ENCODE data around the gene CYP1B1. TPM values are rescaled to one million over a fixed set of nuclear protein-coding genes. Genes with fewer than 3 reads are reported as not detected.

Gene CYP1B1
- 1.7 TPM for polyA plus RNA-seq (2012; ENCODE audit: insufficient read length, low read depth)

DNA sequence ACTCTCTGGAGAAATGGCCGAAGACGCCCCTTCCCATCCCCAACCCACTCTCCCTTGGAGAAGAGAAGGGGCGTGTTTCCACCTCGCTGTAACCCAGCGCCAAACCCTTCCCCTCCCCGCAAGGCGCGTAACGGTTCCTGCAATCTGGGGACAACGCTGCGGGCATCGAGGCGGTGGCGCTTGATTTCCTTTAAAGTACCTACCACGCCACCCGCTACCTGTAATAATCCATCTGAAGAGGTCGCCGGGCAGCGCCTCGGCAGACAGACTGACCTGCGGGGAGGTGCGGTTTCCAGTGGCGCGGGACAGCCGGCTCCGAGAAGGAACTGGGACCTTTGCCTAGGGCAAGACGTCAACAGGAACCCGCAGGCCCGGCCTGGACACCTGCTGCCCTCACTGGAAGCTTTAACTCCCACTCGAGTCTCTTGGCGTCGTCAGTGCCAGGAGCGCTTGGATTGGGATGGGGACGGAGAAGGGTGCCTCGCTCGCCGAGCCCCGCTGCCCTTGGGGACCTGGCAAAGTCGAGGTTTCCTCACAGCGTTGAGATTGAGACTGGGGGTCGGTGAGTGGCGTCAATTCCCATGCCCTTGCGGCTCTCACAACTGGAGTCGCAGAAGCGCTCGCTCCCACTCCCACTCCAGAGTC, at the start of gene CYP1B1:
Gene CYP1B1 (minus strand): TSS at position 645 of the 645 bp plus-strand sequence. CDS start 763 bp downstream, outside the sequence.
- TF ChIP-seq SIN3A (IDR thresholded peaks at IDR 0.05; ENCODE audit: borderline replicate concordance, insufficient read depth, low read length): no peak
- TF ChIP-seq FOXP2 (optimal IDR thresholded peaks at IDR 0.05; ENCODE audit: borderline replicate concordance, extremely low read depth, extremely low read length, insufficient read depth): no peak
- TF ChIP-seq, protein P1, sequence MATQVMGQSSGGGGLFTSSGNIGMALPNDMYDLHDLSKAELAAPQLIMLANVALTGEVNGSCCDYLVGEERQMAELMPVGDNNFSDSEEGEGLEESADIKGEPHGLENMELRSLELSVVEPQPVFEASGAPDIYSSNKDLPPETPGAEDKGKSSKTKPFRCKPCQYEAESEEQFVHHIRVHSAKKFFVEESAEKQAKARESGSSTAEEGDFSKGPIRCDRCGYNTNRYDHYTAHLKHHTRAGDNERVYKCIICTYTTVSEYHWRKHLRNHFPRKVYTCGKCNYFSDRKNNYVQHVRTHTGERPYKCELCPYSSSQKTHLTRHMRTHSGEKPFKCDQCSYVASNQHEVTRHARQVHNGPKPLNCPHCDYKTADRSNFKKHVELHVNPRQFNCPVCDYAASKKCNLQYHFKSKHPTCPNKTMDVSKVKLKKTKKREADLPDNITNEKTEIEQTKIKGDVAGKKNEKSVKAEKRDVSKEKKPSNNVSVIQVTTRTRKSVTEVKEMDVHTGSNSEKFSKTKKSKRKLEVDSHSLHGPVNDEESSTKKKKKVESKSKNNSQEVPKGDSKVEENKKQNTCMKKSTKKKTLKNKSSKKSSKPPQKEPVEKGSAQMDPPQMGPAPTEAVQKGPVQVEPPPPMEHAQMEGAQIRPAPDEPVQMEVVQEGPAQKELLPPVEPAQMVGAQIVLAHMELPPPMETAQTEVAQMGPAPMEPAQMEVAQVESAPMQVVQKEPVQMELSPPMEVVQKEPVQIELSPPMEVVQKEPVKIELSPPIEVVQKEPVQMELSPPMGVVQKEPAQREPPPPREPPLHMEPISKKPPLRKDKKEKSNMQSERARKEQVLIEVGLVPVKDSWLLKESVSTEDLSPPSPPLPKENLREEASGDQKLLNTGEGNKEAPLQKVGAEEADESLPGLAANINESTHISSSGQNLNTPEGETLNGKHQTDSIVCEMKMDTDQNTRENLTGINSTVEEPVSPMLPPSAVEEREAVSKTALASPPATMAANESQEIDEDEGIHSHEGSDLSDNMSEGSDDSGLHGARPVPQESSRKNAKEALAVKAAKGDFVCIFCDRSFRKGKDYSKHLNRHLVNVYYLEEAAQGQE (IDR thresholded peaks at IDR 0.05; ENCODE audit: insufficient read depth in 1 of 2, low read depth in 2 of 2, low read length in 2 of 2): no peak

DNA sequence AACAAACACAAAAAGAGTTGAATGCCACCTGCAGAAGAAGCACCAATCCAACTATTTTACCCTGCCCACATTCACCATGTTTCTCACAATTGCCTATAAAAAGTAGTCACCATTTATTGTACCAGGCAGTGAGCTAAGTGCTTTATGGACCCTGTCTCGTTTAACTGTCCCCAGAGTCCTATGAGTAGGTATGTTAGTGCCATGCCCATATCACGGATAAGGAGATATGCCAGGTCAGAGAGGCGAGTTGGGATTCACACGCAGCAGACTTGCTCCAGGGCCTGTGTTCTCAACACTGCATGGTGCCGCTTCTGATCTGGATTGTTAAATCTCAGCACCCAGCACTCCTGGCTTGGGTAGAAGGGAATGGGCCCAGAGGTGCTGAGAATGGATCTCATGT, 49.1 kb upstream of the CYP1B1 start:
- TF ChIP-seq FOXP2 (optimal IDR thresholded peaks at IDR 0.05; ENCODE audit: borderline replicate concordance, extremely low read depth, extremely low read length, insufficient read depth): no peak
- TF ChIP-seq SIN3A (IDR thresholded peaks at IDR 0.05; ENCODE audit: borderline replicate concordance, insufficient read depth, low read length): no peak
- no peak for TF ChIP-seq POLR2AphosphoS5 (IDR thresholded peaks at IDR 0.05; ENCODE audit: low read depth, low read length)
- TF ChIP-seq TAF1 (IDR thresholded peaks at IDR 0.05; ENCODE audit: borderline replicate concordance, insufficient read depth, low read length): no peak
- TF ChIP-seq, protein P1 (IDR thresholded peaks at IDR 0.05; ENCODE audit: insufficient read depth in 1 of 2, low read depth in 2 of 2, low read length in 2 of 2): no peak

DNA sequence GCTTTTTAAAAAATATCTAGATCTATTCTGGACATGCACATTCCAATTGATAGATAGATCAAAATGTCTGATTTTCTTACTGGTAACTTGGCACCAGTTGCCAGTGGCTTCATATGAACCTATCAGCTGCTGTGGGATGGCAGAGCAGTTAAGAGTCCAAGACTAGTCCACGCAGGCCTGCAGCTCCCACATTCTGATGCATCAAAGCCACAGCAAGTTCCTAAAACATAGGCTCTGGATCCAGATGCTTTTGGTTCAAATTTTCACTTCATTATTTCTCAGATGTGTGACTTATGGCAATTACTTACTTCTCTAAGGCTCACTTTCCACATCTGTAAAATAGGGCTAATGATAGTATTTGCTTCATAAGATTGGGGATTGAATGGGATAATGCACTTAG, 48.0 kb upstream of the CYP1B1 start:
- TF ChIP-seq FOXP2 (optimal IDR thresholded peaks at IDR 0.05; ENCODE audit: borderline replicate concordance, extremely low read depth, extremely low read length, insufficient read depth) (no peak), POLR2AphosphoS5 (IDR thresholded peaks at IDR 0.05; ENCODE audit: low read depth, low read length) (no peak), SIN3A (IDR thresholded peaks at IDR 0.05; ENCODE audit: borderline replicate concordance, insufficient read depth, low read length) (no peak), TAF1 (IDR thresholded peaks at IDR 0.05; ENCODE audit: borderline replicate concordance, insufficient read depth, low read length) (no peak)
- TF ChIP-seq, protein P1 (IDR thresholded peaks at IDR 0.05; ENCODE audit: insufficient read depth in 1 of 2, low read depth in 2 of 2, low read length in 2 of 2): no peak

DNA sequence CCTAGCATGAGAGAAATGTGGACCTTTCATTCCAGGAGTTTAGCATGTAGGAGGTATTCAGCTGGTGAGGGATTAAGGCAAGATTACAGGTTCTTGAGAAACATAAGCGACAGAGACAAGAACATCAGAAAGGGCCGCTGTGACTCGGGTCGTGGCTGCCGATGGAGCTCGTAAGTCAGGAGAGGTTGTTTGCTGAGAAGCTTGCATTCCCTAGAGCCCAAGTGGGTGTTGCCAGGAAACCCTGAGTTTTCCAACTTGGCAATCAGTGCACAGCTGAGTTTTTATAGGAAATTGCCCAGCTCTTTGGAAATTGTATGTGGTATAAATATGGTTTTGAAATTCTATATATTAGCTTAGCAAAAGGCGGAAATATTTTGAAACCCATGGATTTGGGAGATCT, 46.4 kb upstream of the CYP1B1 start:
- TF ChIP-seq FOXP2 (optimal IDR thresholded peaks at IDR 0.05; ENCODE audit: borderline replicate concordance, extremely low read depth, extremely low read length, insufficient read depth) (no peak), TAF1 (IDR thresholded peaks at IDR 0.05; ENCODE audit: borderline replicate concordance, insufficient read depth, low read length) (no peak), POLR2AphosphoS5 (IDR thresholded peaks at IDR 0.05; ENCODE audit: low read depth, low read length) (no peak), SIN3A (IDR thresholded peaks at IDR 0.05; ENCODE audit: borderline replicate concordance, insufficient read depth, low read length) (no peak)
- TF ChIP-seq, protein P1 (IDR thresholded peaks at IDR 0.05; ENCODE audit: insufficient read depth in 1 of 2, low read depth in 2 of 2, low read length in 2 of 2): no peak
